Vagina (tissue), 2 donors: ENCODE measurements around the gene MAP2K5. TPM values are rescaled to one million over a fixed set of nuclear protein-coding genes. Genes with fewer than 3 reads are reported as not detected.

Source experiments
- DNase-seq, 2 donors: peaks; one replicate each; pipeline ENCODE4 v3.0.0-alpha.2; 2017; ENCODE audit errors: extremely low spot score in 2 of 2
- H3K27ac ChIP-seq: fragments of 200-600 bp; sonication (generic); one replicate; pipeline ENCODE4 v1.5.1; 2019
- H3K27me3 ChIP-seq: fragments of 200-600 bp; sonication (generic); one replicate; pipeline ENCODE4 v1.5.1; 2019
- H3K36me3 ChIP-seq, 2 donors: fragments of 200-600 bp; sonication (generic); one replicate each; pipeline ENCODE4 v1.5.1; 2017 to 2019
- H3K4me1 ChIP-seq: fragments of 200-600 bp; sonication (generic); one replicate; pipeline ENCODE4 v1.5.1; 2019
- H3K4me3 ChIP-seq, 2 donors: fragments of 200-600 bp; sonication (generic); 1 replicate in 1 of 2; 2 replicates in 1 of 2; pipeline ENCODE4 v1.5.1; 2016 to 2019
- H3K9me3 ChIP-seq: fragments of 200-600 bp; sonication (generic); one replicate; pipeline ENCODE4 v1.5.1; 2019
- POLR2A ChIP-seq, 2 donors: fragments of 450-650 bp; IDR thresholded peaks; one replicate each; pipeline ENCODE4 v1.6.1; 2017; ENCODE audit warnings: antibody characterized with exemption in 2 of 2, mild to moderate bottlenecking in 2 of 2, moderate library complexity in 2 of 2
- POLR2AphosphoS5 ChIP-seq, 2 donors: sonication (generic); formaldehyde crosslinking; IDR thresholded peaks; one replicate each; pipeline ENCODE4 v1.9.0; 2017; ENCODE audit warnings: antibody characterized with exemption in 2 of 2, mild to moderate bottlenecking in 2 of 2, low read depth in 1 of 2; ENCODE audit not compliant: insufficient read depth in 1 of 2
- intact Hi-C: fragments of 100-400 bp; cut with DNase I; formaldehyde crosslinking; loops from one replicate; pipeline ENCODE4 v1.15.1; 2023
- total RNA-seq: library from RNA; depleted of rRNA; stranded (reverse); fragments of >200 nt; gene quantifications from one replicate; pipeline ENCODE4 v1.2.3, GENCODE V29; 2016
- TF ChIP-seq, protein P1 (sequence below), 3 experiments: fragments of 450-650 bp in 2 of 3; fragments of 200-600 bp in 1 of 3; sonication (generic) in 1 of 3; IDR thresholded peaks; one replicate each; pipeline ENCODE4 v1.5.1; 2017 to 2019; ENCODE audit warnings: antibody characterized with exemption in 3 of 3, mild to moderate bottlenecking in 2 of 3, moderate library complexity in 2 of 3

Gene MAP2K5
- total RNA-seq, 1 donor from 2014 or later: 13.5 TPM

- H3K4me1 ChIP-seq: peaks cover 16% of the 10 kb centered on the region
- DNase-seq: no peak
- H3K9me3 ChIP-seq: no peaks in the 10 kb centered on the region
- H3K36me3 ChIP-seq: no peaks in the 10 kb centered on the region
- no peak overlapping the region for H3K27ac ChIP-seq
- H3K27me3 ChIP-seq: no peaks in the 10 kb centered on the region
- TF ChIP-seq POLR2AphosphoS5 (IDR thresholded peaks at IDR 0.05; ENCODE audit: insufficient read depth in 1 of 2, low read depth in 1 of 2): no peak
- TF ChIP-seq, protein P1, sequence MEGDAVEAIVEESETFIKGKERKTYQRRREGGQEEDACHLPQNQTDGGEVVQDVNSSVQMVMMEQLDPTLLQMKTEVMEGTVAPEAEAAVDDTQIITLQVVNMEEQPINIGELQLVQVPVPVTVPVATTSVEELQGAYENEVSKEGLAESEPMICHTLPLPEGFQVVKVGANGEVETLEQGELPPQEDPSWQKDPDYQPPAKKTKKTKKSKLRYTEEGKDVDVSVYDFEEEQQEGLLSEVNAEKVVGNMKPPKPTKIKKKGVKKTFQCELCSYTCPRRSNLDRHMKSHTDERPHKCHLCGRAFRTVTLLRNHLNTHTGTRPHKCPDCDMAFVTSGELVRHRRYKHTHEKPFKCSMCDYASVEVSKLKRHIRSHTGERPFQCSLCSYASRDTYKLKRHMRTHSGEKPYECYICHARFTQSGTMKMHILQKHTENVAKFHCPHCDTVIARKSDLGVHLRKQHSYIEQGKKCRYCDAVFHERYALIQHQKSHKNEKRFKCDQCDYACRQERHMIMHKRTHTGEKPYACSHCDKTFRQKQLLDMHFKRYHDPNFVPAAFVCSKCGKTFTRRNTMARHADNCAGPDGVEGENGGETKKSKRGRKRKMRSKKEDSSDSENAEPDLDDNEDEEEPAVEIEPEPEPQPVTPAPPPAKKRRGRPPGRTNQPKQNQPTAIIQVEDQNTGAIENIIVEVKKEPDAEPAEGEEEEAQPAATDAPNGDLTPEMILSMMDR (IDR thresholded peaks at IDR 0.05): no peak
- TF ChIP-seq POLR2A (IDR thresholded peaks at IDR 0.05): no peak
- no peak overlapping the region for H3K4me3 ChIP-seq
- intact Hi-C loops: no loop called here
Observed at GRCh38 chr15:67745073-67746006, 202.8 kb downstream of the MAP2K5 start.

- Histone ChIP-seq H3K9me3 (no peaks in the 10 kb centered on the region), H3K27ac (no peak overlapping the region), H3K4me1 (peaks cover 16% of the 10 kb centered on the region), H3K27me3 (no peaks in the 10 kb centered on the region), H3K36me3 (no peaks in the 10 kb centered on the region), H3K4me3 (no peak overlapping the region)
- TF ChIP-seq, protein P1 (IDR thresholded peaks at IDR 0.05): no peak
- TF ChIP-seq POLR2A (IDR thresholded peaks at IDR 0.05) (no peak), POLR2AphosphoS5 (IDR thresholded peaks at IDR 0.05; ENCODE audit: insufficient read depth in 1 of 2, low read depth in 1 of 2) (no peak)
- DNase-seq: no peak
- intact Hi-C loops: no loop called here
Observed at GRCh38 chr15:67746022-67746421, 203.5 kb downstream of the MAP2K5 start.

DNA sequence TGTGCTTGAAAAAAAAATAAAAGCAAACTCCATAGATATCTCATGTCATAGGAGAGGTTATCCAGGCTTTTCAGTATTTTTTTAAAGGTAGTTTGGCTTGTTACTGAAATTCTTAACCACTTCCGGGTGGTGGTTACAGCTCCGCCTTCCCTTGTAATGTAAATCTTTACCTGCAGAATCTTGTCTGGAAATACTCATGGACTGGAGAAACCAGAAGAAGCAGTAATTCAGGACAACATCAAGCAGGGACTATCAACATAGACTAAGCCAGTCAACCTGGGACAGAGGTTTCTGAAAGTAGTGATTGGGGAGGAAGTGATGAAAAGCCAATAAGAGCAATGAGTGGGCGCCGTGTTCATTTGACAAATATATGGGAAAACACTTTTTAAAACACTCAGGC lies 203.9 kb downstream of the MAP2K5 start:
- Histone ChIP-seq H3K36me3 (no peaks in the 10 kb centered on the region), H3K9me3 (no peaks in the 10 kb centered on the region), H3K27ac (no peak overlapping the region), H3K4me1 (peaks cover 16% of the 10 kb centered on the region), H3K4me3 (no peak overlapping the region), H3K27me3 (no peaks in the 10 kb centered on the region)
- intact Hi-C loops: no loop called here
- DNase-seq: no peak
- TF ChIP-seq, protein P1 (IDR thresholded peaks at IDR 0.05): no peak
- TF ChIP-seq POLR2AphosphoS5 (IDR thresholded peaks at IDR 0.05; ENCODE audit: insufficient read depth in 1 of 2, low read depth in 1 of 2) (peak in 1 of 2 donors; percentile 72), POLR2A (IDR thresholded peaks at IDR 0.05) (no peak)

- H3K27ac ChIP-seq: no peak overlapping the region
- TF ChIP-seq POLR2A (IDR thresholded peaks at IDR 0.05): no peak
- TF ChIP-seq, protein P1 (IDR thresholded peaks at IDR 0.05): no peak
Observed at GRCh38 chr15:67747921-67748320, 205.4 kb downstream of the MAP2K5 start.

DNA sequence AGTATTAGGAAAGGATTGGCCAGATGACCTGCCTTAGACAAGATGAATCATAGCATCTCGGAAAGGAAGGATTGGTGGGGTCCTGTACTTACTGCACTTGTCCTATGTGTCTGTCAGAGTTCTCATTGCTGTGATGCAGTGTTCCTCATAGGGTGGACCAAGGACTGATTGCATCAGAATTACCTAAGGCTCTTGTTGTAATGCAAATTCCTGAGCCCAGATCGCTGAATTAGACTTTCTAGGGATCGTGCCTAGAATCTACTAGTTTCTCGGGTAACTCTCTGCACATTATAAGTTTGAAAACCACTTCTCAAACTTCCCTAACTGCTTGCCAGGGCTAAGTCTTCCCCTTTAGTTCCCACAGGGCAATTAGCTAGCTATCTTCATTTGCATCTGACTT lies 207.9 kb downstream of the MAP2K5 start:
- Histone ChIP-seq H3K4me3 (no peak overlapping the region), H3K4me1 (peaks cover 1% of the 10 kb centered on the region), H3K36me3 (no peaks in the 10 kb centered on the region), H3K27me3 (no peaks in the 10 kb centered on the region), H3K9me3 (no peaks in the 10 kb centered on the region), H3K27ac (no peak overlapping the region)
- no peak for DNase-seq
- intact Hi-C loops: no loop called here
- TF ChIP-seq, protein P1 (IDR thresholded peaks at IDR 0.05): no peak
- no peak for TF ChIP-seq POLR2AphosphoS5 (IDR thresholded peaks at IDR 0.05; ENCODE audit: insufficient read depth in 1 of 2, low read depth in 1 of 2)
- TF ChIP-seq POLR2A (IDR thresholded peaks at IDR 0.05): no peak

More at GRCh38 chr15:67747921-67748320, 205.4 kb downstream of the MAP2K5 start:
- intact Hi-C loops: no loop called here
- no peak overlapping the region for H3K4me3 ChIP-seq
- no peaks in the 10 kb centered on the region for H3K36me3 ChIP-seq
- peaks cover 16% of the 10 kb centered on the region for H3K4me1 ChIP-seq
- H3K9me3 ChIP-seq: no peaks in the 10 kb centered on the region
- no peak for DNase-seq
- H3K27me3 ChIP-seq: no peaks in the 10 kb centered on the region
